Measurements from ENCODE around the gene TMPRSS9.

GRCh38 chr19:2428756-2429711 lies 69.0 kb downstream of the TMPRSS9 start:
- TF ChIP-seq, protein P1, sequence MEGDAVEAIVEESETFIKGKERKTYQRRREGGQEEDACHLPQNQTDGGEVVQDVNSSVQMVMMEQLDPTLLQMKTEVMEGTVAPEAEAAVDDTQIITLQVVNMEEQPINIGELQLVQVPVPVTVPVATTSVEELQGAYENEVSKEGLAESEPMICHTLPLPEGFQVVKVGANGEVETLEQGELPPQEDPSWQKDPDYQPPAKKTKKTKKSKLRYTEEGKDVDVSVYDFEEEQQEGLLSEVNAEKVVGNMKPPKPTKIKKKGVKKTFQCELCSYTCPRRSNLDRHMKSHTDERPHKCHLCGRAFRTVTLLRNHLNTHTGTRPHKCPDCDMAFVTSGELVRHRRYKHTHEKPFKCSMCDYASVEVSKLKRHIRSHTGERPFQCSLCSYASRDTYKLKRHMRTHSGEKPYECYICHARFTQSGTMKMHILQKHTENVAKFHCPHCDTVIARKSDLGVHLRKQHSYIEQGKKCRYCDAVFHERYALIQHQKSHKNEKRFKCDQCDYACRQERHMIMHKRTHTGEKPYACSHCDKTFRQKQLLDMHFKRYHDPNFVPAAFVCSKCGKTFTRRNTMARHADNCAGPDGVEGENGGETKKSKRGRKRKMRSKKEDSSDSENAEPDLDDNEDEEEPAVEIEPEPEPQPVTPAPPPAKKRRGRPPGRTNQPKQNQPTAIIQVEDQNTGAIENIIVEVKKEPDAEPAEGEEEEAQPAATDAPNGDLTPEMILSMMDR (IDR thresholded peaks at IDR 0.05) = no peak
- TF ChIP-seq POLR2A (IDR thresholded peaks at IDR 0.05) = no peak
- TF ChIP-seq EP300 (IDR thresholded peaks at IDR 0.05) = no peak
